Endothelial cell (in vitro differentiated cells): ENCODE data around the gene U2SURP. TPM values are rescaled to one million over a fixed set of nuclear protein-coding genes. Genes with fewer than 3 reads are reported as not detected.

ENCODE experiments used
- DNase-seq: peaks from one replicate; pipeline ENCODE4 v3.0.0; 2021; ENCODE audit warnings: low spot score
- H3K27ac Mint-ChIP-seq: one replicate; pipeline ENCODE4 v1.8.0; 2021; ENCODE audit warnings: mixed read lengths, inconsistent platforms; ENCODE audit not compliant: unreplicated experiment
- H3K27me3 Mint-ChIP-seq: one replicate; pipeline ENCODE4 v1.8.0; 2021; ENCODE audit warnings: mild to moderate bottlenecking, moderate library complexity, mixed read lengths, inconsistent platforms; ENCODE audit not compliant: unreplicated experiment
- H3K36me3 Mint-ChIP-seq: one replicate; pipeline ENCODE4 v1.8.0; 2021; ENCODE audit warnings: mild to moderate bottlenecking, low read depth, mixed read lengths, inconsistent platforms; ENCODE audit not compliant: unreplicated experiment
- H3K4me1 Mint-ChIP-seq: one replicate; pipeline ENCODE4 v1.8.0; 2021; ENCODE audit warnings: mild to moderate bottlenecking, mixed read lengths, inconsistent platforms; ENCODE audit not compliant: unreplicated experiment
- H3K4me3 Mint-ChIP-seq: one replicate; pipeline ENCODE4 v1.8.0; 2021; ENCODE audit warnings: mild to moderate bottlenecking, mixed read lengths, inconsistent platforms; ENCODE audit not compliant: unreplicated experiment
- H3K9me3 Mint-ChIP-seq: one replicate; pipeline ENCODE4 v1.8.0; 2021; ENCODE audit warnings: mixed read lengths, inconsistent platforms; ENCODE audit not compliant: unreplicated experiment
- total RNA-seq: library from RNA; stranded (reverse); fragmentation: NEBNext Ultra II Directional; extraction: Animal tissue kit (Norgen Biotek cat#: 25700); gene quantifications from one replicate; pipeline ENCODE4 v1.2.1, GENCODE V29; 2021; ENCODE audit not compliant: unreplicated experiment
- TF ChIP-seq, protein P1 (sequence below): fragments of 200-600 bp; sonication (generic); IDR thresholded peaks from one replicate; pipeline ENCODE4 v1.5.0; 2021; ENCODE audit warnings: antibody characterized with exemption; ENCODE audit not compliant: unreplicated experiment

The U2SURP gene
- total RNA-seq, 1 donor from 2014 or later: 86.1 TPM

DNA sequence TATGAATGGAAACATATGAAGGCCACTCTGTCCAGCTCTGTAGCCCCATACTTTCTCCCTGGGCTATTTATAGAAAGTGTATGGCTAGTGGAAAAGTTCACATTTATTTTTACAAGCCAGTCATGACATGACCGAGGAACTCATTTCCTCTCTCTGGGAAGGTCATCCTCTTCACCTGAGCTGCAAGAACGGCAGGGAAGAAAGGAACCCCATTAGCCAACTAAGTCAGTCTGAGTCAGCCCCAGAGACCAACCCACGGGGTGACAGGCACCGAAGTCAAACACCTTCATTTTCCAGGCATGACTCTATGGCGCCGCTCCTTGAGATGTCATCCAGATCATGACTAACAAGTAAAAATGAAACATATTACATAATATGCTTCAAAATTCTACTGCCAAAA, 42.7 kb upstream of the U2SURP start:
- no peak for DNase-seq
- TF ChIP-seq, protein P1, sequence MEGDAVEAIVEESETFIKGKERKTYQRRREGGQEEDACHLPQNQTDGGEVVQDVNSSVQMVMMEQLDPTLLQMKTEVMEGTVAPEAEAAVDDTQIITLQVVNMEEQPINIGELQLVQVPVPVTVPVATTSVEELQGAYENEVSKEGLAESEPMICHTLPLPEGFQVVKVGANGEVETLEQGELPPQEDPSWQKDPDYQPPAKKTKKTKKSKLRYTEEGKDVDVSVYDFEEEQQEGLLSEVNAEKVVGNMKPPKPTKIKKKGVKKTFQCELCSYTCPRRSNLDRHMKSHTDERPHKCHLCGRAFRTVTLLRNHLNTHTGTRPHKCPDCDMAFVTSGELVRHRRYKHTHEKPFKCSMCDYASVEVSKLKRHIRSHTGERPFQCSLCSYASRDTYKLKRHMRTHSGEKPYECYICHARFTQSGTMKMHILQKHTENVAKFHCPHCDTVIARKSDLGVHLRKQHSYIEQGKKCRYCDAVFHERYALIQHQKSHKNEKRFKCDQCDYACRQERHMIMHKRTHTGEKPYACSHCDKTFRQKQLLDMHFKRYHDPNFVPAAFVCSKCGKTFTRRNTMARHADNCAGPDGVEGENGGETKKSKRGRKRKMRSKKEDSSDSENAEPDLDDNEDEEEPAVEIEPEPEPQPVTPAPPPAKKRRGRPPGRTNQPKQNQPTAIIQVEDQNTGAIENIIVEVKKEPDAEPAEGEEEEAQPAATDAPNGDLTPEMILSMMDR: no peak
- Mint-ChIP-seq H3K27me3 (peaks cover 15% of the 10 kb centered on the region), H3K9me3 (no peaks in the 10 kb centered on the region), H3K4me1 (peaks cover 11% of the 10 kb centered on the region), H3K36me3 (no peaks in the 10 kb centered on the region), H3K4me3 (no peak overlapping the region), H3K27ac (no peak overlapping the region)

DNA sequence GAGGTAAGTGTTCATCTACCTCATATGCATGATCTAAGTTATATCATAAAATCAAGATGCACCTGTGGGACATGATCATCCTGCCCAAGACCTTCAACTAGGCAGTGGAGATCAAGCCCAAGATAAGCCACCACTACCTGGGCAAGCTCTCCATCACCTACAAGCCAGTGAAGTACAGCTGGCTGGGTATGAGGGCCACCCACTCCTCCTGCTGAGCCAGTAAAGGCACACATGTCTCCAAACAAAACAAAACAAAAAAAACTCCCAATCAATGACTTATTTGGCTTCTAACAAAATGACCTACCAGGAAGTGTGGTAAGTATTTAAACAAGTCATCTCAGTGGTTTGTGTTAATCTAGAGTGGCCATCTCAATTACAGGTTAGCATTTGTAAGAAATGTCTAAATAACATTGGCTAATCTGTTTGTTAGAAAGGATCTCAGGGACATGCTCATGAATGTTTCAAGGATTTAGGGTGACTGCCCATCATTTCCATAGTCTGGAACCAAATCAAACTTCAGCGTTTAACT, 41.0 kb upstream of the U2SURP start:
- Mint-ChIP-seq H3K27ac (no peak overlapping the region), H3K4me1 (peaks cover 13% of the 10 kb centered on the region), H3K9me3 (no peaks in the 10 kb centered on the region), H3K4me3 (no peak overlapping the region), H3K36me3 (peaks cover 6% of the 10 kb centered on the region), H3K27me3 (peaks cover 24% of the 10 kb centered on the region)
- TF ChIP-seq, protein P1: no peak
- DNase-seq: no peak

DNA sequence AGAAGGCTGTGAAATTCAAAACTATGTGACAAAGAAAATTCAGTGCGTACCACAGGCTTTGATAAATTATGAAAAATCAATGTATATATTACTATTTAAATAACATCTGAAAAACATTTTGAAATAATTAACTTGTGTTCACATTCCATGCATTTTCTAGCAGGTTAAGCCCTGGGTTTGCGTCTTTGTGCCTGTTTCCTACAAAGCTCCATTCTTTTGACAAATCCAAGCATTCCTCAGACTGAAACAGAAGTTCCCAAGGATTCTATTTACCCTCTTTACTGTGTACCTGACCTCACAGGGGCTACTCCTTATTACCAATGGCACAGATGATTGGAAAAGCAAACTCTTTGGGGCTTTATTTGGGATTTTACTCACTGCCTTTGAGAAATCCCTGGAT, 39.8 kb upstream of the U2SURP start:
- no peak for DNase-seq
- H3K27ac Mint-ChIP-seq: no peak overlapping the region
- TF ChIP-seq, protein P1: no peak
- no peaks in the 10 kb centered on the region for H3K9me3 Mint-ChIP-seq
- H3K4me3 Mint-ChIP-seq: no peak overlapping the region
- H3K36me3 Mint-ChIP-seq: peaks cover 6% of the 10 kb centered on the region
- H3K4me1 Mint-ChIP-seq: peaks cover 13% of the 10 kb centered on the region
- H3K27me3 Mint-ChIP-seq: peaks cover 24% of the 10 kb centered on the region

DNA sequence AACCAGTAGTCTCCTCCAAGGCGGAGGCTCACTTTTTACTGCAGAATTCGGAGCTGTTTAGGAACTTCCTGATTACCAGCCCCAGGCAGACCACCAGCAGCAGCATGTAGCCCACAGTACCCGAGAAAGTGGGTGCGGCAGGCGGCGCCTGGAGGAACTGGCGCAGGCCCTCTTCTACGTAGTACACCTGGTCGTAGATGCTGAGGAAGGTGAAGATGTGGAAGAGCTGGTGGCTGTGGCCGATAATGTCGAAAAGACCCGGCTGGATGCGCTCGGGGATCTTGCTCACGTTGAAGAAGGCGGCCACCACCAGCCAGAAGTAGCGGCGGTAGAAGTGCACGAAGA, 39.2 kb upstream of the U2SURP start:
- Mint-ChIP-seq H3K4me3 (peak overlapping the region; percentile 90), H3K27me3 (peaks cover 24% of the 10 kb centered on the region), H3K4me1 (peaks cover 13% of the 10 kb centered on the region), H3K27ac (peak overlapping the region; percentile 1), H3K36me3 (peaks cover 6% of the 10 kb centered on the region), H3K9me3 (no peaks in the 10 kb centered on the region)
- no peak for DNase-seq
- TF ChIP-seq, protein P1: no peak

DNA sequence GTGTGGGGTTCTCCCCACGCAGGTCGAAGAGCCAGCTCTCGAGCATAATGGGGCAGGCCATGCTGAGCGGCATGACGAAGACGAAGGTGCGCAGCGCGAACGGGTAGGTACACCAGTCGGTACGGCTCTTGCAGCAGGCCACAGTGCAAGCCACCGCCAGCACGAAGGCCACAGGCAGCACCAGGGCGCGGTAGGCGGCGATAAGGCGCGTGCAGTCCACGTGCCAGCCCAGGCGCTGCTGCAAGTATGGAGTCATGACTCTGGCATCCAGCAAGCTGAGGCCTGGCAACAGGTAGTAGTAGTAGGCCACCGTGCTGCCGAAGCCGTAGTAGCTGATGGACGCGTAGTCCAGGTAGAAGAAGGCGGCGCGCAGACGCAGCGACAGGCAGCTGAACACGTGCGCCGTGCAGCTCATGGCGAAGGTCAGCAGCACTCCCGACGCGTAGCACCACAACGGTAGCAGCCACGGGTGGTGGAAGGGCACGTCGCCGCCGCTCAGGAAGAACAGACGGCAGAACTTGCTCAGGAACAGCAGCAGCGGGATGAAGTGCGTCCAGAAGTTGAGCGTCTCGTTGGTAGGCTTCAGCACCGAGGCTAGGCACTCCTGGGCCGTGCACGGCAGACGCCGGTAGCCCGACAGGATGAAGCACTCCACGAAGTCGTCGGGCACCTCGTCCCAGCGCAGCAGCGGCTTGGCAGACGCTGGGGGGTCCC, 38.7 kb upstream of the U2SURP start:
- peaks cover 13% of the 10 kb centered on the region for H3K4me1 Mint-ChIP-seq
- DNase-seq: no peak
- H3K27ac Mint-ChIP-seq: peak overlapping the region; percentile 64
- H3K4me3 Mint-ChIP-seq: peak overlapping the region; percentile 90
- TF ChIP-seq, protein P1: no peak
- peaks cover 24% of the 10 kb centered on the region for H3K27me3 Mint-ChIP-seq
- peaks cover 6% of the 10 kb centered on the region for H3K36me3 Mint-ChIP-seq
- H3K9me3 Mint-ChIP-seq: no peaks in the 10 kb centered on the region
